ENCODE measurements around the gene CEBPB. TPM values are rescaled to one million over a fixed set of nuclear protein-coding genes. Genes with fewer than 3 reads are reported as not detected.

The CEBPB gene
- total RNA-seq, 1 experiment from 2014 or later = 22.6 TPM

GRCh38 chr20:50223039-50224005, 32.7 kb downstream of the CEBPB start:
- Histone ChIP-seq H4K5ac (ENCODE audit: insufficient read length, low read depth, low read length) (no peak overlapping the region), H3K4me1 (ENCODE audit: insufficient read depth, low read length) (no peaks in the 10 kb centered on the region), H3K56ac (ENCODE audit: insufficient read length, low read depth, low read length) (no peak overlapping the region), H2BK5ac (ENCODE audit: insufficient read length, low read length) (no peak overlapping the region), H3K27me3 (ENCODE audit: insufficient read depth, low read length) (no peaks in the 10 kb centered on the region), H3K27ac (ENCODE audit: insufficient read length, low read depth, low read length) (no peak overlapping the region), H3K9me3 (ENCODE audit: control insufficient read depth, low read depth, low read length) (no peaks in the 10 kb centered on the region), H2BK15ac (ENCODE audit: low read depth, low read length) (no peak overlapping the region), H4K20me1 (ENCODE audit: control insufficient read depth, insufficient read depth, insufficient read length) (no peaks in the 10 kb centered on the region), H3T11ph (ENCODE audit: low read length) (no peak overlapping the region), H3K23ac (ENCODE audit: insufficient read length, low read depth, low read length) (no peak overlapping the region), H3K23me2 (ENCODE audit: insufficient read length, low read depth, low read length, poor library complexity, severe bottlenecking) (no peaks in the 10 kb centered on the region), H4K8ac (replicated peaks; ENCODE audit: insufficient read length, low read depth, low read length) (no peak overlapping the region), H3K18ac (ENCODE audit: insufficient read length, low read depth, low read length) (no peak overlapping the region), H3K79me2 (ENCODE audit: insufficient read depth, low read length) (no peaks in the 10 kb centered on the region), H3K9ac (ENCODE audit: extremely low read depth, insufficient read length, low read length) (no peak overlapping the region), H3K4ac (ENCODE audit: low read depth, low read length) (no peak overlapping the region), H2AFZ (ENCODE audit: low read length) (no peak overlapping the region), H2BK120ac (ENCODE audit: low read depth, low read length, poor library complexity, severe bottlenecking) (no peak overlapping the region), H3K14ac (ENCODE audit: insufficient read depth, low read length) (no peak overlapping the region), H3K79me1 (ENCODE audit: insufficient read depth, low read depth, low read length, poor library complexity, severe bottlenecking) (no peaks in the 10 kb centered on the region), H2AK5ac (ENCODE audit: insufficient read length, low read length) (no peak overlapping the region), H2BK12ac (ENCODE audit: insufficient read length, low read depth, low read length) (no peak overlapping the region), H3K4me2 (ENCODE audit: insufficient read depth, insufficient read length, low read length) (no peak overlapping the region), H2BK20ac (ENCODE audit: low read depth, low read length, poor library complexity, severe bottlenecking) (no peak overlapping the region), H4K91ac (ENCODE audit: insufficient read length, low read depth, low read length) (no peak overlapping the region)
- no CpG with 5 or more reads among the region's 28 CpGs for WGBS (ENCODE audit: extremely low coverage, insufficient read length, low lambda C conversion rate)
- DNase-seq = no peak
- H3K4me1 Mint-ChIP-seq = peaks cover 5 to 9% of the 10 kb centered on the region in 2 experiments; a peak in 3 of 4 replicates
- TF ChIP-seq CTCF (conservative IDR thresholded peaks at IDR 0.05) = no peak
- H3K36me3 Mint-ChIP-seq (ENCODE audit: insufficient read depth in 1 of 3, low read depth in 3 of 3) = no peaks in the 10 kb centered on the region
- no peaks in the 10 kb centered on the region; a peak in 1 of 5 replicates for H3K9me3 Mint-ChIP-seq
- no peak overlapping the region for H3K27ac Mint-ChIP-seq
- H3K27me3 Mint-ChIP-seq (ENCODE audit: low read depth) = no peaks in the 10 kb centered on the region; the same call in none of the 2 replicates
- H3K4me3 Mint-ChIP-seq = no peak overlapping the region
